ENCODE measurements around the gene ANKRD17. TPM values are rescaled to one million over a fixed set of nuclear protein-coding genes. Genes with fewer than 3 reads are reported as not detected.

ANKRD17 gene
- total RNA-seq, 1 experiment from 2014 or later: 62.1 TPM

DNA sequence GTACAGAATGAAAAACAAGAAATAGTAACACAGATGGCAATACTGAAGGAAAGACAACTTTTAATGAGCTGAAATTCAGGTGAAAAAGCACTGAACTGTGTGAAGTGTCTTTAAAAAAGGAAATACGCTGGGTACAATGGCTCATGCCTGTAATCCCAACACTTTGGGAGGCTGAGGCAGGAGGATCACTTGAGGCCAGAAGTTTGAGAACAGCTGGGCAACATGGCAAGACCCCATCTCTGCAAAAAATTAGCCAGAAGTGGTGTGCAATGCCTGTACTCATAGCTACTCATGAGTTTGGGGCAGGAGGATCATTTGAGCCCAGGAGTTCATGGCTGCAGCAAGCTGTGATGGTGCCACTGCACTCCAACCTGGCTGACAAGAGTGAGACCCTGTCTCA lies 129.3 kb downstream of the ANKRD17 start:
- ChIA-PET RAD21 (ENCODE audit: low non-redundant PET in 1 of 2, low total read pairs in 2 of 2, uncharacterized antibody in 2 of 2, unreplicated experiment in 2 of 2) (no interaction called here), CTCF (interaction anchor here (1.4 to 1.8 kb wide), 2 partner anchors 18 to 94 kb away, joined by 3 to 5 read pairs; no protein-coding TSS in a partner anchor), POLR2A (no interaction called here)
- intact Hi-C loops (cut with micrococcal nuclease): loop anchor here (5.0 kb wide), 1 partner anchor 128 kb away; the partner anchor contains the start of gene ANKRD17
- BruUV-seq (replicated peaks): no TSS peak
- DNase-seq (ENCODE audit: low read depth, low spot score): no peak
- ATAC-seq: no peak
- Histone ChIP-seq H3K36me3 (ENCODE audit: control insufficient read depth in 1 of 2, insufficient read depth in 2 of 2, low read length in 2 of 2) (peaks cover 15 to 20% of the 10 kb centered on the region in 2 experiments), H3K4me1 (ENCODE audit: control insufficient read depth in 1 of 2, insufficient read depth in 2 of 2, low read length in 2 of 2) (no peaks in the 10 kb centered on the region), H3K27ac (ENCODE audit: low read depth, low read length) (no peak overlapping the region), H2AFZ (ENCODE audit: low read depth, low read length, poor library complexity, severe bottlenecking) (no peak overlapping the region), H4K20me1 (ENCODE audit: insufficient read depth) (no peaks in the 10 kb centered on the region; the same call in 1 of the 2 replicates), H3K9me2 (ENCODE audit: insufficient read depth) (no peaks in the 10 kb centered on the region), H3K4me2 (ENCODE audit: low read length) (no peak overlapping the region), H3K9ac (ENCODE audit: low read length) (no peak overlapping the region), H3K4me3 (replicated peaks in 1 of 2; ENCODE audit: low read depth in 1 of 2, low read length in 2 of 2) (no peak overlapping the region), H3K9me3 (ENCODE audit: control insufficient read depth in 1 of 2, insufficient read depth in 1 of 2, low read depth in 1 of 2, low read length in 2 of 2) (no peaks in the 10 kb centered on the region), H3K27me3 (ENCODE audit: insufficient read depth, low read length) (no peaks in the 10 kb centered on the region), H3K79me2 (ENCODE audit: insufficient read depth, low read length) (peaks cover 66% of the 10 kb centered on the region)
- no peak for TF ChIP-seq SIN3A (IDR thresholded peaks at IDR 0.05; ENCODE audit: low read depth)
- TF ChIP-seq ELF1 (IDR thresholded peaks at IDR 0.05; ENCODE audit: borderline replicate concordance, low read depth): no peak
- TF ChIP-seq, protein P1, sequence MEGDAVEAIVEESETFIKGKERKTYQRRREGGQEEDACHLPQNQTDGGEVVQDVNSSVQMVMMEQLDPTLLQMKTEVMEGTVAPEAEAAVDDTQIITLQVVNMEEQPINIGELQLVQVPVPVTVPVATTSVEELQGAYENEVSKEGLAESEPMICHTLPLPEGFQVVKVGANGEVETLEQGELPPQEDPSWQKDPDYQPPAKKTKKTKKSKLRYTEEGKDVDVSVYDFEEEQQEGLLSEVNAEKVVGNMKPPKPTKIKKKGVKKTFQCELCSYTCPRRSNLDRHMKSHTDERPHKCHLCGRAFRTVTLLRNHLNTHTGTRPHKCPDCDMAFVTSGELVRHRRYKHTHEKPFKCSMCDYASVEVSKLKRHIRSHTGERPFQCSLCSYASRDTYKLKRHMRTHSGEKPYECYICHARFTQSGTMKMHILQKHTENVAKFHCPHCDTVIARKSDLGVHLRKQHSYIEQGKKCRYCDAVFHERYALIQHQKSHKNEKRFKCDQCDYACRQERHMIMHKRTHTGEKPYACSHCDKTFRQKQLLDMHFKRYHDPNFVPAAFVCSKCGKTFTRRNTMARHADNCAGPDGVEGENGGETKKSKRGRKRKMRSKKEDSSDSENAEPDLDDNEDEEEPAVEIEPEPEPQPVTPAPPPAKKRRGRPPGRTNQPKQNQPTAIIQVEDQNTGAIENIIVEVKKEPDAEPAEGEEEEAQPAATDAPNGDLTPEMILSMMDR (IDR thresholded peaks at IDR 0.05 in 2 of 3, conservative IDR thresholded peaks at IDR 0.05 in 1 of 3; ENCODE audit: borderline replicate concordance in 1 of 3, insufficient read depth in 1 of 3, low read depth in 2 of 3, low read length in 2 of 3): no peak

DNA sequence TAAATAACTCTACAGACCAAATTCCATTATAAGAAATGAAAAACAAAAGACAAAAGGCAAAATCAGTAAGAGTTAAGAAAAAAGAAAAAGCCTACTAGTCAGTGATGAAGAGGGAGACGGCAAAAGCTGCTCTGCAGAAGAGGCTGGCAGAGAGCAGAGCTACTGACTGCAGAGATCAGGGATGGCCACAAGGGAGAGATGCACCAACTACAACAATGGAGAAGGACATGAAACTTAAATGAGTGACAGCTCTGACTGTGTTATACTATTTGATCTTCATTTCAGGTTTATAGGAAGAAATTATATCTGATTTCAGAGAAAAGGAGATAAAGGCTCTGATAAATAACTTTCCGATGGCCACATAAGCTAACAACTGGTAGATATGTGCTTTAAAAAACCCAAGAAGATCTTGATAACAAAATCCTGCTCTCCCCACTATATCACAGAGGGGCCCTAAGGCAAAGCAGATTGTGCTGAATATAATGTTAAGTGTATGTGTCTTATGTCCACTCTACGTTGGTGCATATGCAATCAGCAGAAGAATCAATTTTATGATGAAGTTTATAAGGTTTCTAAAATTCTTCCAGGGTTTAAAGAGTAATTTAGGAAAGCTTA lies 130.7 kb downstream of the ANKRD17 start:
- Histone ChIP-seq H3K4me1 (ENCODE audit: control insufficient read depth in 1 of 2, insufficient read depth in 2 of 2, low read length in 2 of 2) (no peaks in the 10 kb centered on the region), H2AFZ (ENCODE audit: low read depth, low read length, poor library complexity, severe bottlenecking) (no peak overlapping the region), H3K4me3 (replicated peaks in 1 of 2; ENCODE audit: low read depth in 1 of 2, low read length in 2 of 2) (no peak overlapping the region), H3K9me2 (ENCODE audit: insufficient read depth) (no peaks in the 10 kb centered on the region), H4K20me1 (ENCODE audit: insufficient read depth) (no peaks in the 10 kb centered on the region; the same call in 1 of the 2 replicates), H3K27me3 (ENCODE audit: insufficient read depth, low read length) (no peaks in the 10 kb centered on the region), H3K79me2 (ENCODE audit: insufficient read depth, low read length) (peaks cover 64% of the 10 kb centered on the region), H3K9ac (ENCODE audit: low read length) (no peak overlapping the region), H3K27ac (ENCODE audit: low read depth, low read length) (no peak overlapping the region), H3K36me3 (ENCODE audit: control insufficient read depth in 1 of 2, insufficient read depth in 2 of 2, low read length in 2 of 2) (peaks cover 20 to 26% of the 10 kb centered on the region in 2 experiments), H3K4me2 (ENCODE audit: low read length) (no peak overlapping the region), H3K9me3 (ENCODE audit: control insufficient read depth in 1 of 2, insufficient read depth in 1 of 2, low read depth in 1 of 2, low read length in 2 of 2) (no peaks in the 10 kb centered on the region)
- ChIA-PET RAD21 (ENCODE audit: low non-redundant PET in 1 of 2, low total read pairs in 2 of 2, uncharacterized antibody in 2 of 2, unreplicated experiment in 2 of 2) (no interaction called here), POLR2A (no interaction called here), CTCF (interaction anchor here (0.6 to 1.6 kb wide), 2 partner anchors 17 to 80 kb away, joined by 3 read pairs; no protein-coding TSS in a partner anchor)
- no TSS peak for BruUV-seq (replicated peaks)
- ATAC-seq: peak; percentile 91
- TF ChIP-seq, protein P1 (IDR thresholded peaks at IDR 0.05 in 2 of 3, conservative IDR thresholded peaks at IDR 0.05 in 1 of 3; ENCODE audit: borderline replicate concordance in 1 of 3, insufficient read depth in 1 of 3, low read depth in 2 of 3, low read length in 2 of 3): peak in 2 of 3 experiments; percentile 15 to 39; a peak in 1 of 6 replicates
- TF ChIP-seq CBX3 (IDR thresholded peaks at IDR 0.05; ENCODE audit: low read depth): no peak
- DNase-seq (ENCODE audit: low read depth, low spot score): no peak
- intact Hi-C loops (cut with micrococcal nuclease): loop anchor here (5.0 kb wide), 1 partner anchor 129 kb away; the partner anchor contains the start of gene ANKRD17
